Mesendoderm (in vitro differentiated cells): ENCODE data around the gene PSMB7.

ENCODE experiments used
- DNase-seq: peaks from one replicate; pipeline ENCODE4 v3.0.0; 2013
- H2AK5ac ChIP-seq: 2 replicates; pipeline ENCODE4 v1.6.1; 2013; ENCODE audit warnings: low read length, inconsistent platforms
- H2BK120ac ChIP-seq: 2 replicates; pipeline ENCODE4 v1.6.1; 2013; ENCODE audit warnings: low read depth, mild to moderate bottlenecking, low read length, moderate library complexity, mixed read lengths
- H2BK15ac ChIP-seq: replicated peaks from 2 replicates; pipeline ENCODE4 v1.6.1; 2013; ENCODE audit warnings: low read depth, mild to moderate bottlenecking, moderate library complexity
- H2BK5ac ChIP-seq: 2 replicates; pipeline ENCODE4 v1.6.1; 2013; ENCODE audit warnings: low read length, inconsistent platforms
- H3K18ac ChIP-seq: 2 replicates; pipeline ENCODE4 v1.6.1; 2013; ENCODE audit warnings: mild to moderate bottlenecking, low read length, mixed read lengths
- H3K23ac ChIP-seq: one replicate; pipeline ENCODE4 v1.6.1; 2013; ENCODE audit warnings: low read length
- H3K27ac ChIP-seq: 2 replicates; pipeline ENCODE4 v1.5.1; 2013; ENCODE audit warnings: low read depth, mild to moderate bottlenecking, inconsistent platforms, low read length, moderate library complexity
- H3K27me3 ChIP-seq: 2 replicates; pipeline ENCODE4 v1.6.1; 2013; ENCODE audit warnings: low read length, control low read depth, mild to moderate bottlenecking, inconsistent platforms; ENCODE audit not compliant: insufficient read depth, poor library complexity
- H3K36me3 ChIP-seq: 2 replicates; pipeline ENCODE4 v1.6.1; 2013; ENCODE audit warnings: low read length, inconsistent platforms; ENCODE audit not compliant: control insufficient read depth, insufficient read depth
- H3K4ac ChIP-seq: one replicate; pipeline ENCODE4 v1.6.1; 2013; ENCODE audit warnings: low read depth, mild to moderate bottlenecking, low read length, moderate library complexity
- H3K4me1 ChIP-seq: 2 replicates; pipeline ENCODE4 v1.6.1; 2013; ENCODE audit warnings: low read depth, low read length, inconsistent platforms; ENCODE audit not compliant: control insufficient read depth
- H3K4me2 ChIP-seq: 2 replicates; pipeline ENCODE4 v1.6.1; 2013; ENCODE audit warnings: low read length
- H3K4me3 ChIP-seq: 2 replicates; pipeline ENCODE4 v1.5.1; 2013; ENCODE audit warnings: mild to moderate bottlenecking, low read length
- H3K56ac ChIP-seq: one replicate; pipeline ENCODE4 v1.6.1; 2013; ENCODE audit warnings: low read length
- H3K79me1 ChIP-seq: 2 replicates; pipeline ENCODE4 v1.6.1; 2013; ENCODE audit warnings: low read length, inconsistent platforms
- H3K79me2 ChIP-seq: 2 replicates; pipeline ENCODE4 v1.6.1; 2013; ENCODE audit warnings: mild to moderate bottlenecking, low read length; ENCODE audit not compliant: control insufficient read depth, insufficient read depth
- H3K9ac ChIP-seq: 2 replicates; pipeline ENCODE4 v1.6.1; 2013; ENCODE audit warnings: low read length, inconsistent platforms
- H4K5ac ChIP-seq: one replicate; pipeline ENCODE4 v1.6.1; 2013; ENCODE audit warnings: low read length
- H4K8ac ChIP-seq: one replicate; pipeline ENCODE4 v1.6.1; 2013; ENCODE audit warnings: low read depth, mild to moderate bottlenecking, control low read depth, low read length, moderate library complexity
- WGBS: extraction: QIAGEN DNeasy Blood & Tissue Kit; methylation state at CpG from one replicate; pipeline ENCODE4 v1.1.7; 2013; ENCODE audit warnings: low lambda C conversion rate, missing lambda C conversion rate; ENCODE audit not compliant: insufficient coverage; ENCODE audit errors: extremely low coverage; 5-methylcytosine and 5-hydroxymethylcytosine counted together

Gene PSMB7

DNA sequence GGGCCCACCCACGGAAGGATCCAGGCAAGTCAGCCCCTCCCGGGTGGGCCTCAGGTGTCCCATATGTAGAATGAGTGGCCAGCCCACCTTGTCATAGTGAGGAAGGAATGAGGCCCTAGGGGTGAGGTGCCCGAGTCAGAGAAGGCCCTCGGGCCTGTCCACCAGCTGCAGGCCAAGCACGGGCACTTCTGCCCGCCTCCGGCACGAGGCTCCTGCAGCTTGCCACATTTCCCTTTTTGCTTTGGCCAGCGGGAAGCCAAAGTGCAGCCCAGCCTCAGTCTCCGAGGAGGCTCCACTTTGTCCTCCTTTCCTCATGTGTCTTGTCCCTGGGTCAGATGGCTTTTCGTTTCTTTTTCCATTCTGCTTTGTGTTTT is 72.9 kb downstream of the PSMB7 start:
- no CpG with 5 or more reads among the region's 11 CpGs for WGBS
- Histone ChIP-seq H2BK15ac (no peak overlapping the region), H3K79me2 (no peaks in the 10 kb centered on the region)

DNA sequence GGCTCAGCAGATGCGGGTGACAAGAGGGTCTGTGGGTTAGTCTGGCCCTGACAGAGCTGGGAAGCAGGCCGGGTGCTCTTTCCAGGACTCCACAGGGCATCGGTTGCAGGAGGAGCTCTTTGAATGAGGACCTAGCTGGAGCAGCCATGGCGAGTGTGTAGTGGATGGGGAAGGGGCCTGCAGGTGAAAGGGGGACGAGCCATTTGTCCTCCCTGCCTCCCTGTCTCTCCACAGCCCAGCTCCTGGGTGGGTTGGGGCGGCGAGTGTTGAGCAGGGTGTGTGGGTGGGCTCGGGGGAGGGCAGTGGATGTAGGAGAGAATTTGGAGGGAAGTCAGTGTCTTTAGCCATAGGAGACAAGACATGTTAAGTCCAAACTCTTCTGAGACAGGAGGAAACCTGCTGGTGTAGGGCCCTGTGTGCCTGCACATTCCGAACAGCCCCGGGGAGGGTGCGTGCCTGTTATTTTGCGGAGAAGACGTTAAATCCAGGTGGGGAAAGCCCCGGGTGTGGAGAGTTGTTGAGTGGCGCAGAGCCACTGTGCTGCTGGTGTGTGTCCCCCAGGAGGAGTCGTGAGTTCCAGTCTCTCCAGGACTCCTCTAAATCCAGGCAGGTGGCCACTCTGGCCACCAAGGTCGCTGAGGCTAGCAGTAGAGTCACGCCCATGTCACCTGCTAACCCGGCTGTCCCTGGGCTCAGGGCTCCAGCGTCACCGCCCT is 73.6 kb downstream of the PSMB7 start:
- no peaks in the 10 kb centered on the region for H3K79me2 ChIP-seq
- no peak for DNase-seq
- WGBS = no CpG with 5 or more reads among the region's 21 CpGs
- H4K8ac ChIP-seq = no peak overlapping the region
- H2BK120ac ChIP-seq = no peak overlapping the region
- no peak overlapping the region for H3K56ac ChIP-seq
- no peak overlapping the region for H3K4me2 ChIP-seq
- no peak overlapping the region for H4K5ac ChIP-seq
- H3K36me3 ChIP-seq = no peaks in the 10 kb centered on the region
- H3K4ac ChIP-seq = no peak overlapping the region
- H2BK15ac ChIP-seq = no peak overlapping the region
- no peak overlapping the region for H3K4me3 ChIP-seq
- no peak overlapping the region for H3K23ac ChIP-seq
- no peak overlapping the region for H3K18ac ChIP-seq
- H2AK5ac ChIP-seq = no peak overlapping the region
- no peaks in the 10 kb centered on the region for H3K4me1 ChIP-seq
- H3K27ac ChIP-seq = no peak overlapping the region
- H2BK5ac ChIP-seq = no peak overlapping the region
- no peaks in the 10 kb centered on the region for H3K27me3 ChIP-seq
- H3K79me1 ChIP-seq = no peaks in the 10 kb centered on the region
- H3K9ac ChIP-seq = no peak overlapping the region

More for the DNA sequence above, 72.9 kb downstream of the PSMB7 start:
- Histone ChIP-seq H3K4me1 (no peaks in the 10 kb centered on the region), H3K27ac (no peak overlapping the region), H3K9ac (no peak overlapping the region), H3K4me3 (no peak overlapping the region), H3K36me3 (no peaks in the 10 kb centered on the region), H3K4me2 (no peak overlapping the region), H3K56ac (no peak overlapping the region), H4K8ac (no peak overlapping the region), H3K18ac (no peak overlapping the region), H3K79me1 (no peaks in the 10 kb centered on the region), H2BK5ac (no peak overlapping the region), H3K27me3 (no peaks in the 10 kb centered on the region), H3K4ac (no peak overlapping the region), H2BK120ac (no peak overlapping the region), H3K23ac (no peak overlapping the region), H2AK5ac (no peak overlapping the region), H4K5ac (no peak overlapping the region)
- no peak for DNase-seq

DNA sequence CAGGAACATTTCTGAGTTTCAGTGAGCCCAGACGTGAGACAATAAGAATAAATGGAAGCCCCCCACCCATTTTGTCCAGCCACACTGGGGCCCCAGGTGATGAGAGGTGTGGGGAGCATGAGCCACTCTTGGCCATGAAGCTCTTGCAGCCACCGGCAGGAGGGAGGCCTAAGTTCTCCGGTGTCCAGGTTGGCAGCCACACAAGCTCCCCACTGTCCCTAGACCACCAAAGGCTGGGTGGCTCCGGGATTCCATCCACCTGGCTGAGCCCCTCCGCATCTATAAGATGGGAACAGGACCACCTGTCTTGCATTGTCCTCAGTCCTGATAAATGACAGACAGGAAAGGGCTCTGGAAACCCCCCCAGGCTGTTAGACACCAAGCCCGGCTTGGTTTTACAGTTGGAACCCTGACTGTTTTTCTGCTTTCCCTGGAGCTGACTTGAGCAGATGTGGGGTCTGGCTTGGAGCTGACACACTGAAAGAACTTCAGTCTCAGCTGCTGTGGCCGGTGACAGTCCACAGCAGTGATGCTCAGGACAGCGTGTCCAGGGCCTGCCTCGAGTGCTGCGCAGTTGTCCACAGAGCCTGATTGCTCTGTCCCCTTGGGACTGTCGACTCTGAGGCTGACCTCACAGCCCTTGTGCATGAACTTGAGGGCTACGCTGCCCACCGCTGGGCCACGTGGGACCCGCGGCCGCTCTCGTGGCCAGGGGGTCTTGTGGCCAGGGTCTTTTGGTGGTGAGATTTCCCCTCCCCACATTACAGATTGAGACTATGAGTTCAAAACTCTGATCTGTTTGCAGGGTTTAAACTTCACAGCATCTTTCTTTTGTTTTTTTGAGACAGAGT is 74.8 kb downstream of the PSMB7 start:
- no peaks in the 10 kb centered on the region for H3K79me1 ChIP-seq
- H3K4me2 ChIP-seq = no peak overlapping the region
- no peak overlapping the region for H3K4ac ChIP-seq
- no peak overlapping the region for H3K23ac ChIP-seq
- no peak overlapping the region for H2BK5ac ChIP-seq
- no peaks in the 10 kb centered on the region for H3K27me3 ChIP-seq
- H3K9ac ChIP-seq = no peak overlapping the region
- H3K18ac ChIP-seq = no peak overlapping the region
- WGBS = no CpG with 5 or more reads among the region's 18 CpGs
- H3K27ac ChIP-seq = no peak overlapping the region
- H3K56ac ChIP-seq = no peak overlapping the region
- H2AK5ac ChIP-seq = no peak overlapping the region
- H3K4me3 ChIP-seq = no peak overlapping the region
- no peak overlapping the region for H4K8ac ChIP-seq
- no peaks in the 10 kb centered on the region for H3K4me1 ChIP-seq
- H2BK120ac ChIP-seq = no peak overlapping the region
- H4K5ac ChIP-seq = no peak overlapping the region
- H2BK15ac ChIP-seq = no peak overlapping the region
- no peaks in the 10 kb centered on the region for H3K36me3 ChIP-seq
- no peaks in the 10 kb centered on the region for H3K79me2 ChIP-seq
- no peak for DNase-seq

DNA sequence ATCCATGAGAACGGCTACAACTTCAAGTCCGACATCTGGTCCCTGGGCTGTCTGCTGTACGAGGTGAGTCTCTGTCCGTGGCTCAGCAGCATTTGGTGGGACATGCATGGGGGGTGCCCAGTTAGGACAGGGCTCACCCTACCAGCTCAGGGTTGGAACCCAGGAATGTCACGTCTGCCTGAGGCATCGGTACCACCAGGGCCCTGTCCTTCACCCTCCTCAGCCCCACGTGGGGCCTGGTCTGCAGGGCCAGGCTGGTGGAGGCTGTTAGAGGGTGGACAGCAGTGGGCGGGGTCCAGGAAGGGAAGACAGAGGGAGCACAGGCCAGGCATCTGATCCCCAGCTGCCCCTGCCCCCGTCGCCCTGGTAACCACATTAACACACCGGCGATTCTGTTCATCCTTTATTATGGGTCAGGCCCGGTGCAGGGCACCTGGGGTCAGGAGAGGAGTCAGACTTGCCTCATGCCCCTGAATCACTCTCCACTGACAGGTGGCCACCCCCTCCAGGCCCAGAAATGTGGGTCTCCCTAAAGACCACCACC is 75.6 kb downstream of the PSMB7 start:
- Histone ChIP-seq H2BK15ac (no peak overlapping the region), H4K8ac (no peak overlapping the region), H2BK5ac (no peak overlapping the region), H3K27ac (no peak overlapping the region), H3K56ac (no peak overlapping the region), H3K4ac (no peak overlapping the region), H2BK120ac (no peak overlapping the region), H3K4me3 (no peak overlapping the region), H3K4me1 (no peaks in the 10 kb centered on the region), H4K5ac (no peak overlapping the region), H3K18ac (no peak overlapping the region), H3K9ac (no peak overlapping the region), H2AK5ac (no peak overlapping the region), H3K79me2 (no peaks in the 10 kb centered on the region), H3K4me2 (no peak overlapping the region), H3K27me3 (no peaks in the 10 kb centered on the region), H3K36me3 (no peaks in the 10 kb centered on the region), H3K23ac (no peak overlapping the region), H3K79me1 (no peaks in the 10 kb centered on the region)
- DNase-seq = no peak
- WGBS = no CpG with 5 or more reads among the region's 13 CpGs

DNA sequence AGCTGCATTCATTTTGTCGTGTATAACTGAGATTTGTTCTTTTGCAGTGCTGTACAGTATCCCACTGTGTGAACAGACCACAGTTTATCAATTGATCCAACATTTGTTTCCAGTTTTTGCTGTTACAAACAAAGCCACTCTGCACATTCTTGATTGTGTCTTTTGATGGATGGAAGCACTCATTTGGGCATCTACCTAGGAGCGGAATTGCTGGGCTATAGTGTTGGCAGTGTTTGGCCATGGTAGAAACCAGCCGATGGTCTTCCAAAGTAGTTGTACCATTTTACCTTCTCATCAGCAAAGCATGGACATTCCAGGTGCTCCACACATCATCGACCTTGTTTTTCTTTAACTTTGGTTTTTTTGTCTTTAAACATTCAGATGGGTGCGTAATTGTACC is 77.7 kb downstream of the PSMB7 start:
- Histone ChIP-seq H3K79me2 (no peaks in the 10 kb centered on the region), H3K36me3 (no peaks in the 10 kb centered on the region), H3K4me1 (no peaks in the 10 kb centered on the region), H2BK5ac (no peak overlapping the region), H3K9ac (no peak overlapping the region), H3K27me3 (no peaks in the 10 kb centered on the region), H3K4me3 (no peak overlapping the region), H3K27ac (no peak overlapping the region), H3K4me2 (no peak overlapping the region), H3K79me1 (no peaks in the 10 kb centered on the region), H3K18ac (no peak overlapping the region), H2BK120ac (no peak overlapping the region), H3K56ac (no peak overlapping the region), H3K23ac (no peak overlapping the region), H4K8ac (no peak overlapping the region), H4K5ac (no peak overlapping the region), H2BK15ac (no peak overlapping the region), H2AK5ac (no peak overlapping the region), H3K4ac (no peak overlapping the region)
- no peak for DNase-seq
- WGBS = no CpG with 5 or more reads among the region's 5 CpGs
